HepG2 (cell line): ENCODE results near the gene CD164L2. TPM values are rescaled to one million over a fixed set of nuclear protein-coding genes. Genes with fewer than 3 reads are reported as not detected.

Experiments used
- ATAC-seq: fragments of 200-7000 bp; cut with Tn5 transposase; 3 replicates; pipeline ENCODE4 v1.9.1; 2020; ENCODE audit warnings: mild to moderate bottlenecking, moderate library complexity
- BruUV-seq: library from RNA; stranded (reverse); fragments of 400-500 nt; replicated peaks from 2 replicates; lab custom pipeline; 2021; lab: Mats Ljungman, UMichigan
- CTCF ChIA-PET: fragments of 300-600 bp; formaldehyde crosslinking; extraction: SDS; loops from one replicate; lab custom pipeline; 2021; ENCODE audit warnings: low total read pairs, inconsistent platforms, low intra/inter-chr PET ratio; lab: Yijun Ruan, JAX
- POLR2A ChIA-PET: fragments of 350-600 bp; sonication (Branson Sonifier 250); formaldehyde crosslinking; loops from one replicate; lab custom pipeline; 2020; ENCODE audit warnings: antibody characterized with exemption, inconsistent platforms; lab: Yijun Ruan, JAX
- DNase-seq: peaks from one replicate; pipeline ENCODE4 v3.0.0-alpha.2; 2015; ENCODE audit warnings: low spot score
- FAIRE-seq: peaks from 3 replicates; lab custom pipeline; 2011; peaks lifted over from hg19 to GRCh38; lab: Jason Lieb, UNC
- H2AFZ ChIP-seq: one replicate; pipeline ENCODE4 v1.6.1; 2011; ENCODE audit warnings: low read length, inconsistent platforms
- H3K27ac ChIP-seq: fragments of 300-600 bp; 3 replicates; pipeline ENCODE4 v1.8.0; 2011; ENCODE audit warnings: mixed run types, mild to moderate bottlenecking, mixed read lengths, low read length, inconsistent platforms; ENCODE audit not compliant: insufficient read depth; ENCODE audit errors: extremely low read length
- H3K27me3 ChIP-seq, 2 experiments: fragments of 200-600 bp in 1 of 2; 2 replicates in 1 of 2; 3 replicates in 1 of 2; pipeline versions ENCODE4 v1.6.0 to v1.8.0; 2011; ENCODE audit warnings: low read length in 2 of 2, mild to moderate bottlenecking in 2 of 2, moderate library complexity in 2 of 2, inconsistent platforms in 1 of 2; ENCODE audit not compliant: insufficient read depth in 2 of 2, control insufficient read depth in 1 of 2
- H3K36me3 ChIP-seq, 2 experiments: fragments of 200-600 bp in 1 of 2; replicated peaks in 1 of 2; 2 replicates in 1 of 2; 3 replicates in 1 of 2; pipeline versions ENCODE4 v1.5.1 to v1.8.0; 2011; ENCODE audit warnings: low read length in 2 of 2, inconsistent platforms in 1 of 2; ENCODE audit not compliant: insufficient read depth in 2 of 2, control insufficient read depth in 1 of 2
- H3K4me1 ChIP-seq: 2 replicates; pipeline ENCODE4 v1.5.1; 2012; ENCODE audit warnings: low read length, inconsistent platforms; ENCODE audit not compliant: insufficient read depth
- H3K4me2 ChIP-seq: 2 replicates; pipeline ENCODE4 v1.6.0; 2011; ENCODE audit warnings: low read depth, low read length, inconsistent platforms
- H3K4me3 ChIP-seq, 3 experiments: fragments of 200-600 bp in 1 of 3; sonication (generic), shearing (Covaris generic) in 1 of 3; replicated peaks in 1 of 3; 2 replicates each; pipeline ENCODE4 v1.5.1; 2011 to 2016; ENCODE audit warnings: low read length in 3 of 3, inconsistent platforms in 2 of 3, low read depth in 2 of 3, mild to moderate bottlenecking in 2 of 3, control low read depth in 1 of 3, mixed read lengths in 1 of 3; ENCODE audit not compliant: insufficient read depth in 1 of 3
- H3K79me2 ChIP-seq: one replicate; pipeline ENCODE4 v1.6.1; 2011; ENCODE audit warnings: low read length, inconsistent platforms; ENCODE audit not compliant: insufficient read depth
- H3K9ac ChIP-seq: 2 replicates; pipeline ENCODE4 v1.6.0; 2011; ENCODE audit warnings: mild to moderate bottlenecking, low read depth, low read length, inconsistent platforms; ENCODE audit not compliant: insufficient read depth
- H3K9me3 ChIP-seq: 2 replicates; pipeline ENCODE4 v1.5.1; 2012; ENCODE audit warnings: mild to moderate bottlenecking, low read length
- H4K20me1 ChIP-seq: 2 replicates; pipeline ENCODE4 v1.6.0; 2011; ENCODE audit warnings: inconsistent platforms, mild to moderate bottlenecking, low read length, moderate library complexity; ENCODE audit not compliant: insufficient read depth
- DPF2 ChIP-seq: sonication (generic); formaldehyde crosslinking; IDR thresholded peaks from 2 replicates; pipeline ENCODE4 v1.4.0; 2020; ENCODE audit warnings: mild to moderate bottlenecking, low read depth, missing genetic modification reagents, borderline replicate concordance
- HIC2 ChIP-seq: sonication (generic); formaldehyde crosslinking; IDR thresholded peaks from 2 replicates; pipeline ENCODE4 v1.9.0; 2022; ENCODE audit warnings: low read depth, missing genetic modification reagents
- MXD1 ChIP-seq: sonication (generic); formaldehyde crosslinking; IDR thresholded peaks from 2 replicates; pipeline ENCODE4 v1.4.0; 2020; ENCODE audit warnings: mild to moderate bottlenecking, missing genetic modification reagents
- SIN3B ChIP-seq: fragments of 150-350 bp; IDR thresholded peaks from 2 replicates; pipeline ENCODE4 v1.6.1; 2014; ENCODE audit warnings: low read length
- ZNF343 ChIP-seq: sonication (generic); formaldehyde crosslinking; IDR thresholded peaks from 2 replicates; pipeline ENCODE4 v1.4.0; 2020; ENCODE audit warnings: mild to moderate bottlenecking, missing genetic modification reagents
- ZNF724P ChIP-seq: sonication (generic); formaldehyde crosslinking; IDR thresholded peaks from 2 replicates; pipeline ENCODE4 v1.8.0; 2022; ENCODE audit warnings: missing genetic modification reagents, borderline replicate concordance
- ZNF878 ChIP-seq: sonication (generic); formaldehyde crosslinking; IDR thresholded peaks from 2 replicates; pipeline ENCODE4 v1.8.1; 2023; ENCODE audit warnings: mild to moderate bottlenecking, missing genetic modification reagents, moderate library complexity
- WGBS: methylation state at CpG from one replicate; pipeline ENCODE4 v1.1.6; 2017; ENCODE audit warnings: low lambda C conversion rate; 5-methylcytosine and 5-hydroxymethylcytosine counted together
- in situ Hi-C: cut with HindIII; loops from 2 replicates; pipeline ENCODE4 v1.10.0; 2017; ENCODE audit warnings: low pct_unique_long_range_greater_than_20kb; ENCODE audit not compliant: extremely low pct_ligation_motif_present
- intact Hi-C: fragments of 100-400 bp; cut with micrococcal nuclease; formaldehyde crosslinking; loops from one replicate; pipeline ENCODE4 v1.10.0; 2022; ENCODE audit not compliant: unreplicated experiment
- polyA plus RNA-seq, 8 experiments: library from polyadenylated mRNA; depleted of rRNA in 3 of 8; stranded (reverse) in 7 of 8; unstranded in 1 of 8; fragments of >200 nt; fragmentation: Illumina TruSeq in 4 of 8; extraction: Trizol in 4 of 8; gene quantifications; 2 replicates each; pipeline versions ENCODE4 v1.2.1 to v1.2.3, GENCODE V29; 2011 to 2016; ENCODE audit warnings: low read depth in 4 of 8, missing spikeins in 1 of 8, mixed read lengths in 1 of 8; ENCODE audit not compliant: insufficient read depth in 1 of 8
- total RNA-seq, 5 experiments: library from RNA; depleted of rRNA; stranded (reverse); fragments of >200 nt; fragmentation: Illumina TruSeq; extraction: Trizol; gene quantifications; 2 replicates each; pipeline ENCODE4 v1.2.3, GENCODE V29; 2016; ENCODE audit warnings: low read depth in 1 of 5

Gene CD164L2
- total and polyA plus RNA-seq, 2 of the 13 experiments (the other 11 are each of a cell fraction or from before 2014, with no cell fraction given): not detected

- no peak for TF ChIP-seq MXD1 (CRISPR knock-in tag)
Measured at GRCh38 chr1:27413004-27413403, 29.9 kb upstream of the CD164L2 start (continued).

GRCh38 chr1:27412502-27412901, 29.4 kb upstream of the CD164L2 start:
- no peaks in the 10 kb centered on the region for H4K20me1 ChIP-seq
- no peak overlapping the region for H2AFZ ChIP-seq
- no peak for TF ChIP-seq SIN3B
- TF ChIP-seq DPF2 (CRISPR knock-in tag): no peak
- no peak for TF ChIP-seq ZNF724P (CRISPR knock-in tag)
- TF ChIP-seq ZNF878 (CRISPR knock-in tag): no peak
- TF ChIP-seq ZNF343 (CRISPR knock-in tag): no peak
- no peak for TF ChIP-seq HIC2
- TF ChIP-seq, all 625 proteins: peak for 0
- Histone ChIP-seq H3K4me2 (no peak overlapping the region), H3K4me3 (no peak overlapping the region), H3K4me1 (no peaks in the 10 kb centered on the region), H3K27me3 (no peaks in the 10 kb centered on the region), H3K27ac (no peak overlapping the region), H3K9ac (no peak overlapping the region), H3K36me3 (peaks cover 40 to 89% of the 10 kb centered on the region in 2 experiments), H3K79me2 (no peaks in the 10 kb centered on the region), H3K9me3 (no peaks in the 10 kb centered on the region)
- no TSS peak for BruUV-seq
- ATAC-seq (no peak), FAIRE-seq (no peak), DNase-seq (no peak)
- in situ Hi-C loops (no loop called here), intact Hi-C loops (no loop called here)
- ChIA-PET CTCF (no interaction called here), POLR2A (no interaction called here)
- 95% methylated on average over 4 of the region's 4 CpGs for WGBS
